H9 (cell line): Measurements from ENCODE around the gene NRG3. TPM values are rescaled to one million over a fixed set of nuclear protein-coding genes. Genes with fewer than 3 reads are reported as not detected.
A peak's percentile ranks its signal among the peaks of the same experiment; 100 is the strongest.

Experiments
- DNase-seq: peaks from one replicate; pipeline ENCODE4 v3.0.0-alpha.2; 2017
- H2AFZ ChIP-seq: one replicate; pipeline ENCODE4 v1.6.1; 2013; ENCODE audit warnings: mild to moderate bottlenecking, low read length, control low read depth, moderate library complexity
- H2AK5ac ChIP-seq: 2 replicates; pipeline ENCODE4 v1.6.1; 2013; ENCODE audit warnings: low read length, control low read depth, mixed read lengths; ENCODE audit not compliant: insufficient read length
- H2BK120ac ChIP-seq: one replicate; pipeline ENCODE4 v1.6.1; 2013; ENCODE audit warnings: low read depth, mild to moderate bottlenecking, low read length, control low read depth, inconsistent platforms; ENCODE audit not compliant: poor library complexity, severe bottlenecking
- H2BK12ac ChIP-seq: 2 replicates; pipeline ENCODE4 v1.6.1; 2013; ENCODE audit warnings: low read length, control low read depth, mixed read lengths, low read depth; ENCODE audit not compliant: insufficient read length
- H2BK15ac ChIP-seq: 2 replicates; pipeline ENCODE4 v1.6.1; 2013; ENCODE audit warnings: low read depth, low read length, control low read depth
- H2BK20ac ChIP-seq: one replicate; pipeline ENCODE4 v1.6.1; 2013; ENCODE audit warnings: low read depth, mild to moderate bottlenecking, low read length, control low read depth, inconsistent platforms; ENCODE audit not compliant: poor library complexity, severe bottlenecking
- H2BK5ac ChIP-seq: 2 replicates; pipeline ENCODE4 v1.6.1; 2013; ENCODE audit warnings: low read length, control low read depth, mixed read lengths; ENCODE audit not compliant: insufficient read length
- H3K14ac ChIP-seq: 2 replicates; pipeline ENCODE4 v1.6.1; 2013; ENCODE audit warnings: low read length, control low read depth; ENCODE audit not compliant: insufficient read depth
- H3K18ac ChIP-seq: 2 replicates; pipeline ENCODE4 v1.6.1; 2013; ENCODE audit warnings: low read depth, mild to moderate bottlenecking, mixed read lengths, low read length, control low read depth; ENCODE audit not compliant: insufficient read length
- H3K23ac ChIP-seq: 2 replicates; pipeline ENCODE4 v1.6.1; 2013; ENCODE audit warnings: low read length, control low read depth, mixed read lengths, low read depth; ENCODE audit not compliant: insufficient read length
- H3K23me2 ChIP-seq: 2 replicates; pipeline ENCODE4 v1.6.1; 2013; ENCODE audit warnings: low read depth, mild to moderate bottlenecking, mixed read lengths, low read length, control low read depth; ENCODE audit not compliant: insufficient read length, poor library complexity, severe bottlenecking
- H3K27ac ChIP-seq: 2 replicates; pipeline ENCODE4 v1.5.1; 2013; ENCODE audit warnings: low read length, control low read depth, mixed read lengths, low read depth; ENCODE audit not compliant: insufficient read length
- H3K27me3 ChIP-seq: 2 replicates; pipeline ENCODE4 v1.6.1; 2013; ENCODE audit warnings: low read length, control low read depth, inconsistent platforms; ENCODE audit not compliant: insufficient read depth
- H3K4ac ChIP-seq: 2 replicates; pipeline ENCODE4 v1.6.1; 2013; ENCODE audit warnings: low read depth, mild to moderate bottlenecking, control low read depth, inconsistent platforms, low read length, moderate library complexity
- H3K4me1 ChIP-seq: 2 replicates; pipeline ENCODE4 v1.6.1; 2013; ENCODE audit warnings: low read length, control low read depth, inconsistent platforms; ENCODE audit not compliant: insufficient read depth
- H3K4me2 ChIP-seq: 2 replicates; pipeline ENCODE4 v1.6.1; 2013; ENCODE audit warnings: low read length, control low read depth, mixed read lengths; ENCODE audit not compliant: insufficient read length, insufficient read depth
- H3K56ac ChIP-seq: 2 replicates; pipeline ENCODE4 v1.6.1; 2013; ENCODE audit warnings: low read depth, mild to moderate bottlenecking, mixed read lengths, low read length, control low read depth; ENCODE audit not compliant: insufficient read length
- H3K79me1 ChIP-seq: 2 replicates; pipeline ENCODE4 v1.6.1; 2013; ENCODE audit warnings: low read depth, mild to moderate bottlenecking, moderate library complexity, low read length, control low read depth, inconsistent platforms; ENCODE audit not compliant: insufficient read depth, poor library complexity, severe bottlenecking
- H3K79me2 ChIP-seq: 2 replicates; pipeline ENCODE4 v1.6.1; 2013; ENCODE audit warnings: low read length, control low read depth, inconsistent platforms; ENCODE audit not compliant: insufficient read depth
- H3K9ac ChIP-seq: 2 replicates; pipeline ENCODE4 v1.6.1; 2013; ENCODE audit warnings: low read length, control low read depth, mixed read lengths; ENCODE audit not compliant: insufficient read length; ENCODE audit errors: extremely low read depth
- H3K9me3 ChIP-seq: one replicate; pipeline ENCODE4 v1.6.1; 2013; ENCODE audit warnings: low read depth, low read length, inconsistent platforms; ENCODE audit not compliant: control insufficient read depth
- H3T11ph ChIP-seq: one replicate; pipeline ENCODE4 v1.6.1; 2013; ENCODE audit warnings: mild to moderate bottlenecking, low read length, control low read depth, inconsistent platforms
- H4K20me1 ChIP-seq: one replicate; pipeline ENCODE4 v1.6.1; 2013; ENCODE audit not compliant: control insufficient read depth, insufficient read length, insufficient read depth
- H4K5ac ChIP-seq: 2 replicates; pipeline ENCODE4 v1.6.1; 2013; ENCODE audit warnings: low read depth, mild to moderate bottlenecking, mixed read lengths, low read length, control low read depth; ENCODE audit not compliant: insufficient read length
- H4K8ac ChIP-seq: replicated peaks from 2 replicates; pipeline ENCODE4 v1.6.1; 2013; ENCODE audit warnings: low read length, control low read depth, mixed read lengths, low read depth; ENCODE audit not compliant: insufficient read length
- H4K91ac ChIP-seq: 2 replicates; pipeline ENCODE4 v1.6.1; 2013; ENCODE audit warnings: low read depth, mild to moderate bottlenecking, moderate library complexity, mixed read lengths, low read length, control low read depth; ENCODE audit not compliant: insufficient read length
- H3K27ac Mint-ChIP-seq, 3 experiments: 2 replicates in 2 of 3; 3 replicates in 1 of 3; pipeline ENCODE4 v1.8.0; 2020 to 2021; ENCODE audit warnings: mixed read lengths in 3 of 3, mild to moderate bottlenecking in 1 of 3, moderate library complexity in 1 of 3
- H3K27me3 Mint-ChIP-seq: 2 replicates; pipeline ENCODE4 v1.8.0; 2021; ENCODE audit warnings: low read depth, mild to moderate bottlenecking, moderate library complexity, mixed read lengths
- H3K36me3 Mint-ChIP-seq, 3 experiments: 2 replicates in 2 of 3; 3 replicates in 1 of 3; pipeline ENCODE4 v1.8.0; 2020 to 2021; ENCODE audit warnings: low read depth in 3 of 3, mixed read lengths in 3 of 3; ENCODE audit not compliant: insufficient read depth in 1 of 3
- H3K4me1 Mint-ChIP-seq, 2 experiments: 2 replicates each; pipeline ENCODE4 v1.8.0; 2020; ENCODE audit warnings: mixed read lengths in 2 of 2
- H3K4me3 Mint-ChIP-seq, 2 experiments: 2 replicates in 1 of 2; 3 replicates in 1 of 2; pipeline ENCODE4 v1.8.0; 2020 to 2021; ENCODE audit warnings: mild to moderate bottlenecking in 2 of 2, mixed read lengths in 2 of 2, moderate library complexity in 1 of 2
- H3K9me3 Mint-ChIP-seq, 2 experiments: 2 replicates in 1 of 2; 3 replicates in 1 of 2; pipeline ENCODE4 v1.8.0; 2020; ENCODE audit warnings: mild to moderate bottlenecking in 2 of 2, mixed read lengths in 2 of 2, moderate library complexity in 1 of 2
- CTCF ChIP-seq: fragments of 200-600 bp; sonication (generic); conservative IDR thresholded peaks from 3 replicates; pipeline ENCODE4 v1.8.0; 2021; ENCODE audit warnings: antibody characterized with exemption, mild to moderate bottlenecking
- WGBS: extraction: QIAGEN DNeasy Blood & Tissue Kit; methylation state at CpG from one replicate; pipeline ENCODE4 v1.1.7; 2013; ENCODE audit warnings: missing lambda C conversion rate, low lambda C conversion rate, mixed read lengths; ENCODE audit not compliant: insufficient read length; ENCODE audit errors: extremely low coverage; 5-methylcytosine and 5-hydroxymethylcytosine counted together
- total RNA-seq: library from RNA; stranded (reverse); gene quantifications from 2 replicates; pipeline ENCODE4 v1.2.1, GENCODE V29; 2021

Gene NRG3
- total RNA-seq, 1 experiment from 2014 or later, result 1.6 TPM

- H3K23me2 ChIP-seq, result no peaks in the 10 kb centered on the region
- no peak overlapping the region for H3K9ac ChIP-seq
- Mint-ChIP-seq H3K4me3 (no peak overlapping the region), H3K9me3 (no peaks in the 10 kb centered on the region), H3K4me1 (peaks cover 5 to 14% of the 10 kb centered on the region in 2 experiments), H3K27me3 (no peaks in the 10 kb centered on the region), H3K27ac (no peak overlapping the region), H3K36me3 (no peaks in the 10 kb centered on the region)
- no peak overlapping the region for H2BK20ac ChIP-seq
- no peak overlapping the region for H3K27ac ChIP-seq
- no peak overlapping the region for H3K14ac ChIP-seq
- H2BK15ac ChIP-seq, result 0 out of 2 replicates have a peak overlapping the region, but pooled peaks have one; percentile 24
- H3K27me3 ChIP-seq, result no peaks in the 10 kb centered on the region
- no peaks in the 10 kb centered on the region for H3K79me1 ChIP-seq
- H2BK12ac ChIP-seq, result no peak overlapping the region
- H4K5ac ChIP-seq, result no peak overlapping the region
- no peak overlapping the region for H3K4me2 ChIP-seq
- no peak overlapping the region for H4K8ac ChIP-seq
- no peak overlapping the region for H3K4ac ChIP-seq
- TF ChIP-seq CTCF, result no peak
- WGBS, result no CpG with 5 or more reads among the region's 8 CpGs
- no peak overlapping the region for H2BK120ac ChIP-seq
- H3T11ph ChIP-seq, result no peak overlapping the region
- H2AK5ac ChIP-seq, result no peak overlapping the region
- H3K9me3 ChIP-seq, result no peaks in the 10 kb centered on the region
- H2AFZ ChIP-seq, result no peak overlapping the region
- no peaks in the 10 kb centered on the region; the same call in 1 of the 2 replicates for H3K4me1 ChIP-seq
- no peak for DNase-seq
- H3K23ac ChIP-seq, result no peak overlapping the region
- no peak overlapping the region for H4K91ac ChIP-seq
- no peak overlapping the region for H2BK5ac ChIP-seq
- H3K56ac ChIP-seq, result no peak overlapping the region
- H3K18ac ChIP-seq, result no peak overlapping the region
- no peaks in the 10 kb centered on the region for H4K20me1 ChIP-seq
- no peaks in the 10 kb centered on the region for H3K79me2 ChIP-seq
These were observed 19.6 kb downstream of the NRG3 start for GRCh38 chr10:81894616-81895015.
